ENCODE data around the gene CHCHD6.

- TF ChIP-seq CTCF (IDR thresholded peaks at IDR 0.05) (no peak), POLR2A (IDR thresholded peaks at IDR 0.05) (no peak)
These were observed 223.3 kb downstream of the CHCHD6 start for GRCh38 chr3:126927401-126927750.
